Vagina (tissue), 2 donors: ENCODE data around the gene OLFM1. TPM values are rescaled to one million over a fixed set of nuclear protein-coding genes. Genes with fewer than 3 reads are reported as not detected.

ENCODE experiments used
- DNase-seq, 2 donors: peaks; one replicate each; pipeline ENCODE4 v3.0.0-alpha.2; 2017; ENCODE audit errors: extremely low spot score in 2 of 2
- H3K27ac ChIP-seq: fragments of 200-600 bp; sonication (generic); one replicate; pipeline ENCODE4 v1.5.1; 2019
- H3K27me3 ChIP-seq: fragments of 200-600 bp; sonication (generic); one replicate; pipeline ENCODE4 v1.5.1; 2019
- H3K36me3 ChIP-seq, 2 donors: fragments of 200-600 bp; sonication (generic); one replicate each; pipeline ENCODE4 v1.5.1; 2017 to 2019
- H3K4me1 ChIP-seq: fragments of 200-600 bp; sonication (generic); one replicate; pipeline ENCODE4 v1.5.1; 2019
- H3K4me3 ChIP-seq, 2 donors: fragments of 200-600 bp; sonication (generic); 1 replicate in 1 of 2; 2 replicates in 1 of 2; pipeline ENCODE4 v1.5.1; 2016 to 2019
- H3K9me3 ChIP-seq: fragments of 200-600 bp; sonication (generic); one replicate; pipeline ENCODE4 v1.5.1; 2019
- CTCF ChIP-seq, 3 experiments: fragments of 450-650 bp in 2 of 3; fragments of 200-600 bp in 1 of 3; sonication (generic) in 1 of 3; IDR thresholded peaks; one replicate each; pipeline ENCODE4 v1.5.1; 2017 to 2019; ENCODE audit warnings: antibody characterized with exemption in 3 of 3, mild to moderate bottlenecking in 2 of 3, moderate library complexity in 2 of 3
- POLR2A ChIP-seq, 2 donors: fragments of 450-650 bp; IDR thresholded peaks; one replicate each; pipeline ENCODE4 v1.6.1; 2017; ENCODE audit warnings: antibody characterized with exemption in 2 of 2, mild to moderate bottlenecking in 2 of 2, moderate library complexity in 2 of 2
- POLR2AphosphoS5 ChIP-seq, 2 donors: sonication (generic); formaldehyde crosslinking; IDR thresholded peaks; one replicate each; pipeline ENCODE4 v1.9.0; 2017; ENCODE audit warnings: antibody characterized with exemption in 2 of 2, mild to moderate bottlenecking in 2 of 2, low read depth in 1 of 2; ENCODE audit not compliant: insufficient read depth in 1 of 2
- intact Hi-C: fragments of 100-400 bp; cut with DNase I; formaldehyde crosslinking; loops from one replicate; pipeline ENCODE4 v1.15.1; 2023
- total RNA-seq: library from RNA; depleted of rRNA; stranded (reverse); fragments of >200 nt; gene quantifications from one replicate; pipeline ENCODE4 v1.2.3, GENCODE V29; 2016

Gene OLFM1
- total RNA-seq, 1 donor from 2014 or later: 39.0 TPM

DNA sequence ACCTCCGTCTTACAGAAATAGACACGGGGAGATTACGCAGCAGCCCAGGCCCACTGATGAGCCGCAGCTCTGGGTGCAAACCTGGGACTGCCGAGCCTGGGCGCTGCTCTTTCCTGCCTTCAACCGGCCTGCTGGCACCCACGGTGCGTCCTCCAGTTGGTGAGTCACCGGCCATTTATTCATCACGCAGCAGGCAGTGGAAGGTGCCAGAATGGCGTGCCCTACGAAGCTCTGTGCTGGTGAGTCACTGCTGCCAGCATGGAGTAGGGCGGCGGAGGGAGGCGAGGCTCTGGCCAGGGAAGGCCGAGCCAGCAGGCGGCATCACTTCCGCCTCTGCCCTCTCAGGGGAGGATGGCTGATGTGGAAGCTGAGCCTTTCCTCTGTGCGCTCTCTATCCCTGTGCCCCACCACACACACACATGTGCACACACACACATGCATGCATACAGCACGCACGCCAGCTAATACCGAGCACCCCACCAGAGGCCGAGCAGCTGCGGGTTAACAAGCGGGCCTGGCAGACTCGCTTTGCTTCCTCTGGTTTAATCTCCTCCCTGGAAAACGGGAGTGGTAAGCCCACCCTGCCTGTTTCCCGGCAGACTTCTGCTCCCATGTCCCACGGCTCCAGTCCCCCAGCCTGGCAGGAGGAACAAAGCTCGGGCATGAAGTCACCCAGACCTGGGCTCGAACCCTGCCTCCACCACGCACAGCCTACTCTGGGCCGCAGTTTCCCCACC is 39.2 kb downstream of the OLFM1 start:
- H3K27me3 ChIP-seq: no peaks in the 10 kb centered on the region
- TF ChIP-seq POLR2A (IDR thresholded peaks at IDR 0.05) (no peak), POLR2AphosphoS5 (IDR thresholded peaks at IDR 0.05; ENCODE audit: insufficient read depth in 1 of 2, low read depth in 1 of 2) (peak; percentile 59 to 79)
- no peaks in the 10 kb centered on the region for H3K36me3 ChIP-seq
- no peak overlapping the region for H3K4me3 ChIP-seq
- peaks cover 24% of the 10 kb centered on the region for H3K4me1 ChIP-seq
- H3K27ac ChIP-seq: peak overlapping the region; percentile 36
- H3K9me3 ChIP-seq: no peaks in the 10 kb centered on the region
- DNase-seq: no peak
- intact Hi-C loops: loop anchor here (5.0 kb wide), 1 partner anchor 511 kb away; the partner anchor contains the start of gene GLT6D1

- intact Hi-C loops: loop anchor here (5.0 kb wide), 1 partner anchor 509 kb away; the partner anchor contains the start of gene GLT6D1
- no peak overlapping the region for H3K4me3 ChIP-seq
- H3K27ac ChIP-seq: peak overlapping the region; percentile 36
- no peaks in the 10 kb centered on the region for H3K27me3 ChIP-seq
- no peaks in the 10 kb centered on the region for H3K36me3 ChIP-seq
- H3K9me3 ChIP-seq: no peaks in the 10 kb centered on the region
- no peak for DNase-seq
- H3K4me1 ChIP-seq: peaks cover 24% of the 10 kb centered on the region
- TF ChIP-seq POLR2AphosphoS5 (IDR thresholded peaks at IDR 0.05; ENCODE audit: insufficient read depth in 1 of 2, low read depth in 1 of 2) (no peak), POLR2A (IDR thresholded peaks at IDR 0.05) (no peak), CTCF (IDR thresholded peaks at IDR 0.05) (no peak)
These were observed 40.5 kb downstream of the OLFM1 start for GRCh38 chr9:135127718-135128670.

GRCh38 chr9:135129137-135129695 is 41.7 kb downstream of the OLFM1 start:
- intact Hi-C loops: loop anchor here (5.0 kb wide), 1 partner anchor 508 kb away; the partner anchor contains the start of gene GLT6D1
- peaks cover 27% of the 10 kb centered on the region for H3K4me1 ChIP-seq
- H3K36me3 ChIP-seq: no peaks in the 10 kb centered on the region
- no peak overlapping the region for H3K4me3 ChIP-seq
- H3K9me3 ChIP-seq: no peaks in the 10 kb centered on the region
- H3K27ac ChIP-seq: no peak overlapping the region
- H3K27me3 ChIP-seq: no peaks in the 10 kb centered on the region
- DNase-seq: no peak
- TF ChIP-seq POLR2AphosphoS5 (IDR thresholded peaks at IDR 0.05; ENCODE audit: insufficient read depth in 1 of 2, low read depth in 1 of 2) (no peak), CTCF (IDR thresholded peaks at IDR 0.05) (no peak), POLR2A (IDR thresholded peaks at IDR 0.05) (no peak)

- DNase-seq: no peak
- H3K4me1 ChIP-seq: peaks cover 33% of the 10 kb centered on the region
- TF ChIP-seq CTCF (IDR thresholded peaks at IDR 0.05) (no peak), POLR2A (IDR thresholded peaks at IDR 0.05) (no peak), POLR2AphosphoS5 (IDR thresholded peaks at IDR 0.05; ENCODE audit: insufficient read depth in 1 of 2, low read depth in 1 of 2) (peak in 1 of 2 donors; percentile 54)
- no peaks in the 10 kb centered on the region for H3K9me3 ChIP-seq
- no peaks in the 10 kb centered on the region for H3K36me3 ChIP-seq
- no peak overlapping the region for H3K27ac ChIP-seq
- intact Hi-C loops: no loop called here
- H3K4me3 ChIP-seq: no peak overlapping the region
- H3K27me3 ChIP-seq: no peaks in the 10 kb centered on the region
These were observed 42.9 kb downstream of the OLFM1 start for GRCh38 chr9:135130207-135130976.
